ENCODE results near the gene RIPOR3. TPM values are rescaled to one million over a fixed set of nuclear protein-coding genes. Genes with fewer than 3 reads are reported as not detected.
"Not testable (repeated sequence)": the region's sequence is repeated elsewhere in the genome, so short reads cannot be mapped to it uniquely, and the experiment has no call there.

RIPOR3 gene
- total RNA-seq, 1 donor from 2014 or later = 15.1 TPM

GRCh38 chr20:50681359-50682064 lies 9.8 kb downstream of the RIPOR3 start:
- intact Hi-C loops (cut with DNase I) = no loop called here
- Histone ChIP-seq H3K27me3 (no peaks in the 10 kb centered on the region), H3K36me3 (no peaks in the 10 kb centered on the region), H3K4me3 (no peak overlapping the region), H3K27ac (no peak overlapping the region), H3K4me1 (no peaks in the 10 kb centered on the region), H3K9me3 (no peaks in the 10 kb centered on the region)
- no peak for TF ChIP-seq CTCF (IDR thresholded peaks at IDR 0.05)
- no peak for DNase-seq (ENCODE audit: low spot score in 2 of 2)

- H3K27ac ChIP-seq = no peak overlapping the region
Measured at GRCh38 chr20:50680105-50680960, 11.0 kb downstream of the RIPOR3 start.

GRCh38 chr20:50679753-50680104 lies 11.6 kb downstream of the RIPOR3 start:
- Histone ChIP-seq H3K27ac (no peak overlapping the region), H3K27me3 (no peaks in the 10 kb centered on the region), H3K4me1 (no peaks in the 10 kb centered on the region), H3K4me3 (no peak overlapping the region), H3K9me3 (no peaks in the 10 kb centered on the region), H3K36me3 (no peaks in the 10 kb centered on the region)
- DNase-seq (ENCODE audit: low spot score in 2 of 2) = no peak
- no peak for TF ChIP-seq CTCF (IDR thresholded peaks at IDR 0.05)
- intact Hi-C loops (cut with DNase I) = no loop called here

More at GRCh38 chr20:50680105-50680960, 11.0 kb downstream of the RIPOR3 start:
- H3K4me1 ChIP-seq = no peaks in the 10 kb centered on the region
- no peaks in the 10 kb centered on the region for H3K9me3 ChIP-seq
- no peaks in the 10 kb centered on the region for H3K36me3 ChIP-seq
- no peak for TF ChIP-seq CTCF (IDR thresholded peaks at IDR 0.05)
- no peak overlapping the region for H3K4me3 ChIP-seq
- intact Hi-C loops (cut with DNase I) = no loop called here
- DNase-seq (ENCODE audit: low spot score in 2 of 2) = no peak
- H3K27me3 ChIP-seq = no peaks in the 10 kb centered on the region

GRCh38 chr20:50678169-50678898 lies 13.0 kb downstream of the RIPOR3 start:
- no peak for DNase-seq (ENCODE audit: low spot score in 2 of 2)
- Histone ChIP-seq H3K4me1 (no peaks in the 10 kb centered on the region), H3K27ac (no peak overlapping the region), H3K27me3 (no peaks in the 10 kb centered on the region), H3K4me3 (no peak overlapping the region), H3K36me3 (no peaks in the 10 kb centered on the region), H3K9me3 (no peaks in the 10 kb centered on the region)
- no peak for TF ChIP-seq CTCF (IDR thresholded peaks at IDR 0.05)
- intact Hi-C loops (cut with DNase I) = no loop called here

- intact Hi-C loops (cut with DNase I) = no loop called here
- no peaks in the 10 kb centered on the region for H3K9me3 ChIP-seq
- H3K4me3 ChIP-seq = no peak overlapping the region
- no peak for TF ChIP-seq CTCF (IDR thresholded peaks at IDR 0.05)
- H3K36me3 ChIP-seq = no peaks in the 10 kb centered on the region
- no peaks in the 10 kb centered on the region for H3K4me1 ChIP-seq
- no peak for DNase-seq (ENCODE audit: low spot score in 2 of 2)
- no peak overlapping the region for H3K27ac ChIP-seq
- no peaks in the 10 kb centered on the region for H3K27me3 ChIP-seq
Measured at GRCh38 chr20:50676858-50677257, 14.5 kb downstream of the RIPOR3 start.

- H3K36me3 ChIP-seq; H3K9me3 ChIP-seq; H3K27me3 ChIP-seq; H3K27ac ChIP-seq; H3K4me1 ChIP-seq; H3K4me3 ChIP-seq; intact Hi-C loops (cut with DNase I); DNase-seq (ENCODE audit: low spot score in 2 of 2): not testable (repeated sequence)
Measured at GRCh38 chr20:50676377-50676731, 15.0 kb downstream of the RIPOR3 start.
